ENCODE results near the gene NOMO2. TPM values are rescaled to one million over a fixed set of nuclear protein-coding genes. Genes with fewer than 3 reads are reported as not detected.
"Not testable (repeated sequence)": the region's sequence is repeated elsewhere in the genome, so short reads cannot be mapped to it uniquely, and the experiment has no call there.

The NOMO2 gene
- total RNA-seq, 2 experiments from 2014 or later: 77.2 to 122 TPM

- H3K27me3 Mint-ChIP-seq; POLR2A ChIA-PET; H3K9me3 Mint-ChIP-seq; H3K4me1 Mint-ChIP-seq; H3K27ac Mint-ChIP-seq; H3K36me3 Mint-ChIP-seq (ENCODE audit: low read depth); H3K4me3 Mint-ChIP-seq; CTCF ChIA-PET; DNase-seq: not testable (repeated sequence)
Measured at GRCh38 chr16:18521445-18522181, 40.3 kb downstream of the NOMO2 start.

DNA sequence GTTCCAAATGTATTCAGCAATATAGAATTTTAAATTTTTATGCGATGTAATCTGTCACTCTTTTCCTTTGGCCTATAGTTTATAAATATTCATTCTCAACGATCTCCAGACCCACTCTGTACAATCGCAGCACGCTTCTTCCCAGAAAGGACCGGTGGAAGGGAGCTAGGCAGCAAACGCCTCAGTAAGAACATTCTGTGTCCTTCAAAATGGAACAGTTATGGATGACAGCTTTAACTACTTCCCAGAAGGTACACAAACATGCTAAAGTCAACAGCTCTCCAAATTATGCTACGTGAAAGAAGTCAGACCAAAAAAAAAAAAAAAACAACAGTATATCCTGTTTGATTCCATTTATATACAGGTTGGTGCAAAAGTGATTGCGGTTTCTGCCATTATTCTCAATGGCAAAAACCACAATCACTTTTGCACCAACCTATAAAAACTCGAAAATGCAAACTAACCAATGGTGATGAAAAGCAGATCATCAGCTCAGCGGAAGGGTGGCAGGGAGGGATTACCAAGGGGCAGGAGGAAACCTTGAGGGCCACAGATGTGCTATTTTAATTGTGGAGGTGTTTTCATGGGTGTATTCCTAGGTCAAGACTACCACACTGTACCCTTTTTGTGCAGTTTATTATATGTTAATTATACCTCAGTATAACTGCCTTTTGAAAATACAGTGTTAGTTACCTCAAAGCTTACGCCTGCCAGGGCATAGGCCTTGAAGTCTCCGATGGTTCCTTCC, 43.2 kb downstream of the NOMO2 start:
- H3K27me3 Mint-ChIP-seq, POLR2A ChIA-PET: not testable (repeated sequence)

GRCh38 chr16:18498430-18498829, 63.5 kb downstream of the NOMO2 start:
- H3K27ac Mint-ChIP-seq; POLR2A ChIA-PET; H3K9me3 Mint-ChIP-seq; H3K27me3 Mint-ChIP-seq; H3K36me3 Mint-ChIP-seq (ENCODE audit: low read depth); CTCF ChIA-PET; DNase-seq; H3K4me1 Mint-ChIP-seq; H3K4me3 Mint-ChIP-seq: not testable (repeated sequence)

More for the DNA sequence above, 43.2 kb downstream of the NOMO2 start:
- H3K4me1 Mint-ChIP-seq; H3K9me3 Mint-ChIP-seq; H3K27ac Mint-ChIP-seq; H3K4me3 Mint-ChIP-seq; DNase-seq; CTCF ChIA-PET; H3K36me3 Mint-ChIP-seq (ENCODE audit: low read depth): not testable (repeated sequence)

- H3K36me3 Mint-ChIP-seq (ENCODE audit: low read depth); H3K4me3 Mint-ChIP-seq; H3K9me3 Mint-ChIP-seq; H3K27me3 Mint-ChIP-seq; CTCF ChIA-PET; H3K27ac Mint-ChIP-seq; H3K4me1 Mint-ChIP-seq; POLR2A ChIA-PET; DNase-seq: not testable (repeated sequence)
Measured at GRCh38 chr16:18497032-18497431, 64.9 kb downstream of the NOMO2 start.

DNA sequence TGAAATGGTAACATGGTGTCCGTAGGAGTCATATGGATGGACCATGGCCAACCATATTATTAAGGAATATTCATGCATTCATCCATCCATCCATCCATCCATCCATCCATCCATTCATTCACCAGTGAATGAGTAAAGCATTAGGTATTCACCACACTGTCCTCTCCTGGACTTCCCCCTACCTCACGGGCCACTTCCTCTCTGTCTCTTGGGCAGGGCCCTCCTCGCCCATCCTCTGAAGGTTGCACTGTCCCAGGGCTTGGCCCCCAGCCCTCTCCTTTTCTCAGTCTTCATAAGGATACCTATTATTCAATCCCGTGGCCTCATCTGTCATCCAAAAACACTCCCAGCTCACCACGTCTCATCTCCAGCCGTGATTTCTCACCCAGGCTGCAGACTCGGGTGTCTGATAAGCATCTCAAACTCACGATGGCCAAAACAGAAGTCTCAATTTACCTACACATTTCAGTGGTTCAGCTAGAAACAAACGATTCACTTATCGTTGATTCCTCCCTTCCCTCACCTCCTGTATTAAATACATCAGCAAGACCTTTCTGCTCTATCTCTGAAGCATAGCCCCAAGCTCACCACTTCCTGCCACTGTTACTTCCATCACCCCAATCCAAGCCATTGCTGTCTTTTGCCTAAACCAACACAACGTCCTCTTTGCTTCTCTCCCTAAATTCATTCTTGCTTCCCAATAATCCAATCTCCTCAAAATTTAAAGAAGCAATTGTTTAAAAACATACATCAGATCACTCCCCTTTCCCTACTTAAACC, 69.6 kb downstream of the NOMO2 start:
- H3K4me3 Mint-ChIP-seq; POLR2A ChIA-PET; H3K36me3 Mint-ChIP-seq (ENCODE audit: low read depth); DNase-seq; CTCF ChIA-PET; H3K4me1 Mint-ChIP-seq; H3K27me3 Mint-ChIP-seq; H3K9me3 Mint-ChIP-seq; H3K27ac Mint-ChIP-seq: not testable (repeated sequence)

DNA sequence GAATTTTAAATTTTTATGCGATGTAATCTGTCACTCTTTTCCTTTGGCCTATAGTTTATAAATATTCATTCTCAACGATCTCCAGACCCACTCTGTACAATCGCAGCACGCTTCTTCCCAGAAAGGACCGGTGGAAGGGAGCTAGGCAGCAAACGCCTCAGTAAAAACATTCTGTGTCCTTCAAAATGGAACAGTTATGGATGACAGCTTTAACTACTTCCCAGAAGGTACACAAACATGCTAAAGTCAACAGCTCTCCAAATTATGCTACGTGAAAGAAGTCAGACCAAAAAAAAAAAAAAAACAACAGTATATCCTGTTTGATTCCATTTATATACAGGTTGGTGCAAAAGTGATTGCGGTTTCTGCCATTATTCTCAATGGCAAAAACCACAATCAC, 125.9 kb downstream of the NOMO2 start:
- H3K27me3 Mint-ChIP-seq; H3K27ac Mint-ChIP-seq; DNase-seq; H3K36me3 Mint-ChIP-seq (ENCODE audit: low read depth); H3K4me1 Mint-ChIP-seq; CTCF ChIA-PET; H3K9me3 Mint-ChIP-seq; POLR2A ChIA-PET; H3K4me3 Mint-ChIP-seq: not testable (repeated sequence)

DNA sequence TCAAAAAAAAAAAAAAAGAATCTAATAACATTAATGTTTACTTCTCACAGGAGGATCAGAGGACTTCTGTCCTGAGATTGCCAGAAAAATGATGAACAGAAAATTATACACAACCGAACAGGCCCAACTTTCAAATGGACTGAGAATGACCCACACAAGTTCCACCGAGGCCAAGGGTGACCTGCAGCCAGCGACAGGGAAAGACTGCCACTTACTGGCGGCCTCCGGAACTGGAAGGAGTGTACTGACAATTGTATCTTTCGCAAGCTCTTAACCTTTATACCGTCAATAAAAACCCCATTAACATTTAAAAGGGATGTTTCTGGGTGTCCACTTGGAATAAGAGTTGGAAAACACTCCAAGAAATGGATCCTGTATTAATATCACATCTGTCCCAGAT, 146.1 kb downstream of the NOMO2 start:
- POLR2A ChIA-PET, H3K4me1 Mint-ChIP-seq, DNase-seq: not testable (repeated sequence)

DNA sequence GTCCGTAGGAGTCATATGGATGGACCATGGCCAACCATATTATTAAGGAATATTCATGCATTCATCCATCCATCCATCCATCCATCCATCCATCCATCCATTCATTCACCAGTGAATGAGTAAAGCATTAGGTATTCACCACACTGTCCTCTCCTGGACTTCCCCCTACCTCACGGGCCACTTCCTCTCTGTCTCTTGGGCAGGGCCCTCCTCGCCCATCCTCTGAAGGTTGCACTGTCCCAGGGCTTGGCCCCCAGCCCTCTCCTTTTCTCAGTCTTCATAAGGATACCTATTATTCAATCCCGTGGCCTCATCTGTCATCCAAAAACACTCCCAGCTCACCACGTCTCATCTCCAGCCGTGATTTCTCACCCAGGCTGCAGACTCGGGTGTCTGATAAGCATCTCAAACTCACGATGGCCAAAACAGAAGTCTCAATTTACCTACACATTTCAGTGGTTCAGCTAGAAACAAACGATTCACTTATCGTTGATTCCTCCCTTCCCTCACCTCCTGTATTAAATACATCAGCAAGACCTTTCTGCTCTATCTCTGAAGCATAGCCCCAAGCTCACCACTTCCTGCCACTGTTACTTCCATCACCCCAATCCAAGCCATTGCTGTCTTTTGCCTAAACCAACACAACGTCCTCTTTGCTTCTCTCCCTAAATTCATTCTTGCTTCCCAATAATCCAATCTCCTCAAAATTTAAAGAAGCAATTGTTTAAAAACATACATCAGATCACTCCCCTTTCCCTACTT, 152.2 kb downstream of the NOMO2 start:
- H3K4me1 Mint-ChIP-seq; DNase-seq; CTCF ChIA-PET; POLR2A ChIA-PET; H3K27me3 Mint-ChIP-seq; H3K4me3 Mint-ChIP-seq; H3K27ac Mint-ChIP-seq; H3K9me3 Mint-ChIP-seq; H3K36me3 Mint-ChIP-seq (ENCODE audit: low read depth): not testable (repeated sequence)

More for the DNA sequence above, 146.1 kb downstream of the NOMO2 start:
- H3K4me3 Mint-ChIP-seq; CTCF ChIA-PET; H3K9me3 Mint-ChIP-seq; H3K27me3 Mint-ChIP-seq; H3K27ac Mint-ChIP-seq; H3K36me3 Mint-ChIP-seq (ENCODE audit: low read depth): not testable (repeated sequence)

- H3K9me3 Mint-ChIP-seq; H3K27me3 Mint-ChIP-seq; H3K36me3 Mint-ChIP-seq (ENCODE audit: low read depth); H3K27ac Mint-ChIP-seq; CTCF ChIA-PET; H3K4me3 Mint-ChIP-seq; H3K4me1 Mint-ChIP-seq; DNase-seq; POLR2A ChIA-PET: not testable (repeated sequence)
Measured at GRCh38 chr16:18401851-18402657, 159.8 kb downstream of the NOMO2 start.

DNA sequence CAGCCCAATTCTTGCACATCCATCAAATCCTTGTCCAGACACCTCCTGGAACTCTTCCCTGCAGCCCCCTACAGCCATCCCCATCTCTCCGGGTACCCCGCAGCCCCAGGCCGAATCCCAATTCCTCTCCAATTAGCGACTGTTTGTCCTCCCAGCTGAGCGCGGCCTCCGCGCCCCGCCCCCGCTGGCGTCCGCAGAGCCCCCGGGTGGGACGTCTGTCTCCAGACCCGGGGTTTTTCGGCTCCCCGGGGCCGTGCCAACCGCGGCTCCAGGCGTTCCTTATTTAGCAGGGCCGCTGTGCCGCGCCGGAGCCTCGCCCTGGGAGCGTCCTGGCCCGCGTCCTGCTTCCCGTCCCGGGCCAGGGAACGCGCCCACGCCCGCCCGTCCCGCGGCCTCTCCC, 160.7 kb downstream of the NOMO2 start:
- H3K27me3 Mint-ChIP-seq; POLR2A ChIA-PET; CTCF ChIA-PET; H3K4me1 Mint-ChIP-seq; H3K36me3 Mint-ChIP-seq (ENCODE audit: low read depth); H3K27ac Mint-ChIP-seq; H3K9me3 Mint-ChIP-seq: not testable (repeated sequence)
- DNase-seq: peak; percentile 6
- H3K4me3 Mint-ChIP-seq: peak overlapping the region; percentile 64

GRCh38 chr16:18394363-18394762, 167.5 kb downstream of the NOMO2 start:
- H3K9me3 Mint-ChIP-seq; DNase-seq; H3K4me3 Mint-ChIP-seq; H3K27me3 Mint-ChIP-seq; CTCF ChIA-PET; POLR2A ChIA-PET; H3K36me3 Mint-ChIP-seq (ENCODE audit: low read depth); H3K27ac Mint-ChIP-seq; H3K4me1 Mint-ChIP-seq: not testable (repeated sequence)

DNA sequence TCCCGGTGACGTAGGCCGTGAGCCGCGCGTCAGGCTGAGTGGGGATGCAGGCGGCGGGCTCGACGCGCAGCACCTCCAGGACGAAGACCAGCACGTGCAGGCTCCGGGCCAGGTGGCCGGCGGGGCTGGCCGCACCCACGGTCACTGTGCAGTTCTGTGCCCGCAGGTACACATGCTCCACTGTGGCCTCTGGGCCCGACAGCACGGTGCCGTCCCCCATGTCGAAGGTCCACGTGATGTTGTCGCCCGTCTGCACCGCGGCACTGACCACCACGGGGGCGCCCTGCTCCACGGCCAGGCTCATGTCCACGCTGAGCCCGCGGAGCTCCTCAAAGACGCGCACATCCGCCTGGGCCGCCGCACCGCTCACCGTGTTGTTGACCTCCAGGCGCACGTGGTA, 174.1 kb downstream of the NOMO2 start:
- CTCF ChIA-PET; H3K27me3 Mint-ChIP-seq; DNase-seq; H3K9me3 Mint-ChIP-seq; H3K4me3 Mint-ChIP-seq; POLR2A ChIA-PET; H3K36me3 Mint-ChIP-seq (ENCODE audit: low read depth); H3K4me1 Mint-ChIP-seq; H3K27ac Mint-ChIP-seq: not testable (repeated sequence)
